GM19455 (cell line): Measurements from ENCODE around the gene TSSC4.

Source experiments
- ATAC-seq: cut with Tn5 transposase; IDR thresholded peaks from one replicate; pipeline ENCODE4 v1.9.1; 2021; ENCODE audit not compliant: unreplicated experiment

The TSSC4 gene

GRCh38 chr11:2385156-2386151 lies 15.1 kb upstream of the TSSC4 start:
- no peak for ATAC-seq

GRCh38 chr11:2386591-2386990 lies 14.0 kb upstream of the TSSC4 start:
- ATAC-seq = no peak

- no peak for ATAC-seq
Measured at GRCh38 chr11:2387266-2387987, 13.1 kb upstream of the TSSC4 start.

GRCh38 chr11:2388431-2389376 lies 11.8 kb upstream of the TSSC4 start:
- no peak for ATAC-seq

- ATAC-seq = no peak
Measured at GRCh38 chr11:2389377-2390026, 11.0 kb upstream of the TSSC4 start.

GRCh38 chr11:2390091-2390724 lies 10.3 kb upstream of the TSSC4 start:
- ATAC-seq = no peak

GRCh38 chr11:2390725-2391151 lies 9.8 kb upstream of the TSSC4 start:
- ATAC-seq = no peak

- ATAC-seq = no peak
Measured at GRCh38 chr11:2391181-2391975, 9.2 kb upstream of the TSSC4 start.

GRCh38 chr11:2392241-2392959 lies 8.2 kb upstream of the TSSC4 start:
- no peak for ATAC-seq

GRCh38 chr11:2393111-2393868 lies 7.3 kb upstream of the TSSC4 start:
- no peak for ATAC-seq

- no peak for ATAC-seq
Measured at GRCh38 chr11:2393941-2394817, 6.4 kb upstream of the TSSC4 start.

- ATAC-seq = no peak
Measured at GRCh38 chr11:2394818-2395105, 5.8 kb upstream of the TSSC4 start.

- no peak for ATAC-seq
Measured at GRCh38 chr11:2395211-2395730, 5.3 kb upstream of the TSSC4 start.

- no peak for ATAC-seq
Measured at GRCh38 chr11:2395856-2396255, 4.7 kb upstream of the TSSC4 start.

- ATAC-seq = no peak
Measured at GRCh38 chr11:2396471-2396870, 4.1 kb upstream of the TSSC4 start.

- no peak for ATAC-seq
Measured at GRCh38 chr11:2397005-2397404, 3.5 kb upstream of the TSSC4 start.
